Gastrocnemius medialis (tissue), 4 donors: Measurements from ENCODE around the gene DHRS7B. TPM values are rescaled to one million over a fixed set of nuclear protein-coding genes. Genes with fewer than 3 reads are reported as not detected.
A peak's percentile ranks its signal among the peaks of the same experiment; 100 is the strongest.
"Not testable (repeated sequence)": the region's sequence is repeated elsewhere in the genome, so short reads cannot be mapped to it uniquely, and the experiment has no call there.

Experiments
- ATAC-seq, 2 donors: fragments of 150-250 bp; one replicate each; pipeline ENCODE4 v1.9.1; 2016
- DNase-seq, 2 donors: peaks; one replicate each; pipeline ENCODE4 v3.0.0-alpha.2; 2019
- H3K27ac ChIP-seq, 4 donors: fragments of 200-600 bp; sonication (generic); 1 replicate in 1 of 4; 2 replicates in 3 of 4; pipeline ENCODE4 v1.5.1; 2016 to 2018; ENCODE audit warnings: mild to moderate bottlenecking in 2 of 4, moderate library complexity in 1 of 4
- H3K27me3 ChIP-seq, 3 donors: fragments of 200-600 bp; sonication (generic) in 2 of 3; 1 replicate in 1 of 3; 2 replicates in 2 of 3; pipeline versions ENCODE4 v1.5.1 to v1.6.0; 2016 to 2019; ENCODE audit warnings: mild to moderate bottlenecking in 1 of 3, moderate library complexity in 1 of 3
- H3K36me3 ChIP-seq, 2 donors: fragments of 200-600 bp; sonication (generic) in 1 of 2; one replicate each; pipeline ENCODE4 v1.5.1; 2017 to 2018
- H3K4me1 ChIP-seq, 2 donors: fragments of 200-600 bp; sonication (generic) in 1 of 2; one replicate each; pipeline ENCODE4 v1.5.1; 2016 to 2017; ENCODE audit warnings: mild to moderate bottlenecking in 2 of 2
- H3K4me3 ChIP-seq, 4 donors: fragments of 200-600 bp; sonication (generic) in 3 of 4; 1 replicate in 1 of 4; 2 replicates in 3 of 4; pipeline ENCODE4 v1.5.1; 2016 to 2019; ENCODE audit warnings: mild to moderate bottlenecking in 2 of 4
- H3K9me3 ChIP-seq, 3 donors: fragments of 200-600 bp; sonication (generic) in 2 of 3; 1 replicate in 1 of 3; 2 replicates in 2 of 3; pipeline ENCODE4 v1.5.1; 2016 to 2019
- CTCF ChIP-seq, 5 experiments: fragments of 450-650 bp in 3 of 5; fragments of 200-600 bp in 2 of 5; sonication (generic) in 2 of 5; IDR thresholded peaks in 4 of 5; conservative IDR thresholded peaks in 1 of 5; 1 replicate in 4 of 5; 2 replicates in 1 of 5; pipeline ENCODE4 v1.5.1; 2016 to 2019; ENCODE audit warnings: antibody characterized with exemption in 5 of 5, mild to moderate bottlenecking in 3 of 5, moderate library complexity in 3 of 5
- POLR2A ChIP-seq, 2 donors: fragments of 450-650 bp; IDR thresholded peaks; one replicate each; pipeline ENCODE4 v1.6.1; 2017; ENCODE audit warnings: antibody characterized with exemption in 2 of 2, mild to moderate bottlenecking in 2 of 2, moderate library complexity in 2 of 2
- in situ Hi-C, 4 donors: fragments of 200-750 bp; cut with MboI; loops; one replicate each; pipeline versions ENCODE4 v1.15.0 to v1.8.0; 2017; ENCODE audit warnings: low sequenced_read_pairs in 4 of 4
- intact Hi-C: fragments of 100-400 bp; cut with DNase I; formaldehyde crosslinking; loops from one replicate; pipeline ENCODE4 v1.15.1; 2023; ENCODE audit warnings: low total_unique reads
- total RNA-seq, 4 donors: library from RNA; depleted of rRNA; stranded (reverse); fragments of >200 nt; gene quantifications; one replicate each; pipeline versions ENCODE4 v1.1.0 to v1.2.3, GENCODE V29; 2016

The DHRS7B gene
- total RNA-seq, 4 donors from 2014 or later: 35.7 to 73.2 (median 43.2) TPM

- no peak for DNase-seq
- TF ChIP-seq CTCF (IDR thresholded peaks at IDR 0.05 in 4 of 5, conservative IDR thresholded peaks at IDR 0.05 in 1 of 5) (no peak), POLR2A (IDR thresholded peaks at IDR 0.05) (no peak)
- H3K27me3 ChIP-seq: no peaks in the 10 kb centered on the region
- intact Hi-C loops (no loop called here), in situ Hi-C loops (loop anchor here in 1 of 4 donors (25.0 kb wide), 1 partner anchor 103 kb away; no protein-coding TSS in a partner anchor)
- H3K27ac ChIP-seq: peak overlapping the region in 1 of 4 donors; percentile 24
- no peak overlapping the region for H3K4me3 ChIP-seq
- no peaks in the 10 kb centered on the region for H3K36me3 ChIP-seq
- peaks cover 24 to 33% of the 10 kb centered on the region in 2 donors for H3K4me1 ChIP-seq
- ATAC-seq: no peak
- no peaks in the 10 kb centered on the region for H3K9me3 ChIP-seq
These were observed 7.8 kb downstream of the DHRS7B start for GRCh38 chr17:21134559-21134958.

GRCh38 chr17:21140911-21141310, 14.1 kb downstream of the DHRS7B start:
- Histone ChIP-seq H3K36me3 (no peaks in the 10 kb centered on the region), H3K27me3 (no peaks in the 10 kb centered on the region), H3K4me3 (no peak overlapping the region), H3K4me1 (peaks cover 7 to 21% of the 10 kb centered on the region in 2 donors), H3K27ac (peak overlapping the region in 3 of 4 donors; percentile 20 to 57 (median 57)), H3K9me3 (no peaks in the 10 kb centered on the region)
- TF ChIP-seq POLR2A (IDR thresholded peaks at IDR 0.05) (no peak), CTCF (IDR thresholded peaks at IDR 0.05 in 4 of 5, conservative IDR thresholded peaks at IDR 0.05 in 1 of 5) (no peak)
- no peak for ATAC-seq
- in situ Hi-C loops: loop anchor here in 1 of 4 donors (25.0 kb wide), 1 partner anchor 96 kb away; no protein-coding TSS in a partner anchor
- no peak for DNase-seq
- intact Hi-C loops: no loop called here

GRCh38 chr17:21141331-21141730, 14.6 kb downstream of the DHRS7B start:
- in situ Hi-C loops: loop anchor here in 1 of 4 donors (25.0 kb wide), 1 partner anchor 96 kb away; no protein-coding TSS in a partner anchor
- no peaks in the 10 kb centered on the region for H3K36me3 ChIP-seq
- H3K27me3 ChIP-seq: no peaks in the 10 kb centered on the region
- peak overlapping the region in 3 of 4 donors; percentile 6 to 57 (median 57) for H3K27ac ChIP-seq
- no peak overlapping the region for H3K4me3 ChIP-seq
- ATAC-seq (no peak), DNase-seq (no peak)
- H3K9me3 ChIP-seq: no peaks in the 10 kb centered on the region
- intact Hi-C loops: no loop called here
- H3K4me1 ChIP-seq: peaks cover 11 to 24% of the 10 kb centered on the region in 2 donors
- no peak for TF ChIP-seq POLR2A (IDR thresholded peaks at IDR 0.05)
- TF ChIP-seq CTCF (IDR thresholded peaks at IDR 0.05 in 4 of 5, conservative IDR thresholded peaks at IDR 0.05 in 1 of 5): no peak

GRCh38 chr17:21142065-21142464, 15.3 kb downstream of the DHRS7B start:
- H3K36me3 ChIP-seq, H3K4me3 ChIP-seq, DNase-seq, ATAC-seq, H3K27me3 ChIP-seq, H3K9me3 ChIP-seq, intact Hi-C loops: not testable (repeated sequence)
- peaks cover 19 to 23% of the 10 kb centered on the region in 2 donors for H3K4me1 ChIP-seq
- in situ Hi-C loops: loop anchor here in 1 of 4 donors (25.0 kb wide), 1 partner anchor 95 kb away; no protein-coding TSS in a partner anchor
- H3K27ac ChIP-seq: peak overlapping the region; percentile 39 to 63 (median 52)

GRCh38 chr17:21143695-21144094, 16.9 kb downstream of the DHRS7B start:
- Histone ChIP-seq H3K36me3 (no peaks in the 10 kb centered on the region), H3K27ac (peak overlapping the region; percentile 39 to 63 (median 52)), H3K9me3 (no peaks in the 10 kb centered on the region), H3K4me3 (no peak overlapping the region), H3K27me3 (no peaks in the 10 kb centered on the region), H3K4me1 (peaks cover 21 to 29% of the 10 kb centered on the region in 2 donors)
- no peak for TF ChIP-seq POLR2A (IDR thresholded peaks at IDR 0.05)
- no peak for TF ChIP-seq CTCF (IDR thresholded peaks at IDR 0.05 in 4 of 5, conservative IDR thresholded peaks at IDR 0.05 in 1 of 5)
- DNase-seq (no peak), ATAC-seq (peak in 1 of 2 donors; percentile 42)
- intact Hi-C loops: no loop called here
- in situ Hi-C loops: loop anchor here in 1 of 4 donors (25.0 kb wide), 1 partner anchor 94 kb away; no protein-coding TSS in a partner anchor

GRCh38 chr17:21144299-21144698, 17.5 kb downstream of the DHRS7B start:
- H3K36me3 ChIP-seq, H3K27me3 ChIP-seq, H3K9me3 ChIP-seq, intact Hi-C loops, ATAC-seq, DNase-seq, H3K4me3 ChIP-seq: not testable (repeated sequence)
- in situ Hi-C loops: loop anchor here in 1 of 4 donors (25.0 kb wide), 1 partner anchor 93 kb away; no protein-coding TSS in a partner anchor
- peak overlapping the region; percentile 39 to 63 (median 52) for H3K27ac ChIP-seq
- peaks cover 21 to 29% of the 10 kb centered on the region in 2 donors for H3K4me1 ChIP-seq
